ENCODE results near the gene ACOT7.
"Not testable (repeated sequence)": the region's sequence is repeated elsewhere in the genome, so short reads cannot be mapped to it uniquely, and the experiment has no call there.

The ACOT7 gene

GRCh38 chr1:6316240-6317097, 77.1 kb downstream of the ACOT7 start:
- no peak for DNase-seq (ENCODE audit: low read depth in 2 of 2)

DNA sequence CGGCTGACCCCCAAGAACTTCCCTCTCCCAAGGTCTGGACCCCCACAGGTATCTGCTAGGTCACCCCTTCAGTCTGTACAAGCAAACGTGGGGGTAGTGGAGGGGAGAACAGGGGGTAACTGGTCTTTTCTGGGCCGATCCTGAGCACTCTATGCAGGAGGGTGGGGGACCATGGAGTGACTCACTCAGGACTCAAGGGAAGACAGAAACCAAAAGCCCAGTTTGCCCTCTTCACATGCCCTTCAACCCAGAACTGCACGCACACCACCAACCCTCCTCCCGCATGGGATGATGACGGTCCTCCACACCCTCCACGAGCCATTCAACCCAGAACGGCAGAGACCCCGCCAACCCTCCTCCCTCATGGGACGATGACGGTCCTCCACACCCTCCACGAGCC, 79.1 kb downstream of the ACOT7 start:
- DNase-seq (ENCODE audit: low read depth in 2 of 2): no peak

DNA sequence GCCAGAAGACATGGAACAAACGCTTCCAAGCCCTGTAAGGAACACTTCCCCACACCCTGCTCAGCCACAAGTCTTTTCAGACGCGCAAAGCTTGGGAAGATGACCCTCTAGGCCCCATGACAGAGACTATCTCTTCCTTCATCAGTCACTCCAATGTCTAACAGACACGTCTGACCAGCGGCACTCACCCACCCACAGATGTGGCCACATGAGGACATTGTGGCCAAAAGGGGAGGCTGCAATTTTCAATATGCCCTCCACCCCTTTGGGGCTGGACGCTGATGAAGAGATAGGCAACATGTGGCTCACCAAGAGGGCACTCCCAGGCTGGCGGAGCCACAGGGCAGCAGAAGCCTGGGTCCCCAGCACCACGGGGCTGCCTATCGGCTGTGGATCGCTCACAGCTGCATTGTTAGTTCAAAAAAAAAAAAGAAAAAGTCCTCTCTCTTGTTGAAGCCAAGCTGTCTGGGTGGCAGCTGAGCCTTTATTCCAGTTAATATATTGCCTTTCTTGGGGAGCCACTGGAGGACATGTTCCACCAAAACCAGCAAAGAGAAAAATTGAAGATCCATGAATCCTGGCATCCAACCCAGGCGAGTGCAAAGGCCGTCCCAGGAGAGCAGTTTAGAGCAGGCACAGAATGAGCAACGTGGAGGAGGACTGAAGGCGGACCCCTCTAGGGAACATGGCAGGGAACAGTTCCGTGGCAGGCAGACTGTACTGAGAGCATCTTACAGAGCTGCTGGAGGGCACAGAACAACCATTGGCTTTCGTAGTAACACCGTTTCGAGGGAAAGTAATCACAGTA, 80.0 kb downstream of the ACOT7 start:
- no peak for DNase-seq (ENCODE audit: low read depth in 2 of 2)

GRCh38 chr1:6310116-6310848, 83.3 kb downstream of the ACOT7 start:
- no peak for DNase-seq (ENCODE audit: low read depth in 2 of 2)

DNA sequence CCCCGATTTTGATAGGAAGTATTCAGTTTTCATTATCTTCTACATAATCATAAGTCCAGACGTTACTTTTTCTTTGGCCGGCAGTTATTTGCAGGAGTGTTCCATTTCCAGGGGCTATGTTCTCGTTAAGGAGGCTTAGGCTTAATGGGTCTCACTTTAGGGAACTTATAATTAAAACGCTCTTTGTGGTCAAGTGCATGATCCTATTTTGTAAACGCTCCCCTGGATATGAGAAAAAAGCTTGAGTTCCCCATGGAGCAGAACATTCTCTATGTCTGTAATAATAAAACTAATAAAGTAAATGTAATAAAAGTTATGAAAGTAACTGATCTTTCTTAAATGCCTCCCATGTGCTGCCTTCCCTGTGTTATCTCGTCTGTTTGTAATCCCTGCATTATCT, 84.0 kb downstream of the ACOT7 start:
- no peak for DNase-seq (ENCODE audit: low read depth in 2 of 2)

GRCh38 chr1:6308449-6308848, 85.1 kb downstream of the ACOT7 start:
- no peak for DNase-seq (ENCODE audit: low read depth in 2 of 2)

DNA sequence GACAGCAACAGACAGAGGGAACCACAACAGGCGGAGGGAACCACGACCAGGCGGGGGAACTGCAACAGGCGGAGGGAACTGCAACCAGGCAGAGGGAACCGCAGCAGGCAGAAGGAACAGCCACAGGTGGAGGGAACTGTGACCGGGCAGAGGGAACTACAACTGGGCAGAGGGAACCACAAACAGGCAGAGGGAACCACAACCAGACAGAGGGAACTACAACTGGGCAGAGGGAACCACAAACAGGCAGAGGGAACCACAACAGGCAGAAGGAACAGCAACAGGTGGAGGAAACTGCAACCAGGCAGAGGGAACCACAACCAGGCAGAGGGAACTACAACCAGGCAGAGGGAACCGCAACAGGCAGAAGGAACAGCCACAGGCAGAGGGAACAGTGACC, 85.9 kb downstream of the ACOT7 start:
- not testable (repeated sequence) for DNase-seq (ENCODE audit: low read depth in 2 of 2)

DNA sequence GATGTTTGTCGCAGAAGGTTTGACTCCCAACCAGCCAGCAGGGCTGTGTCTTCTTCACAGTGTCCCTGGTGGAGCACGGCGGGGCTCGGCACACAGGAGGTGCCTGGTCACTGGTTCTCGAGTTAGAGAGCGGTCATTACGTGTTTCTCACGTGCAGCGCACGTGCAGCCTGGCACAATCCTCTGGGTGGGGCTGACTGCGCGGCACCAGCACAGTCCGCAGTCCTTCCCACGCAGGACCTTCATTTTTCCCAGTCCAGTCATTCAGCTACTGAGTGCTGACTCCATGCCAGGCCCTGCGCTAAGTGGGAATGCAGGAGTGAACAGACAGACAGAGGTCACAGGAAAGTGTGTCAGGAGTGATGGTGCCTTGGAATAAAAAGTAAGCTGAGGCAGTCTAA, 86.5 kb downstream of the ACOT7 start:
- no peak for DNase-seq (ENCODE audit: low read depth in 2 of 2)

- DNase-seq (ENCODE audit: low read depth in 2 of 2): no peak
These were observed 90.1 kb downstream of the ACOT7 start for GRCh38 chr1:6303397-6304012.

GRCh38 chr1:6302568-6302967, 91.0 kb downstream of the ACOT7 start:
- no peak for DNase-seq (ENCODE audit: low read depth in 2 of 2)

GRCh38 chr1:6301526-6301925, 92.0 kb downstream of the ACOT7 start:
- DNase-seq (ENCODE audit: low read depth in 2 of 2): no peak

GRCh38 chr1:6300342-6301048, 93.1 kb downstream of the ACOT7 start:
- DNase-seq (ENCODE audit: low read depth in 2 of 2): no peak

DNA sequence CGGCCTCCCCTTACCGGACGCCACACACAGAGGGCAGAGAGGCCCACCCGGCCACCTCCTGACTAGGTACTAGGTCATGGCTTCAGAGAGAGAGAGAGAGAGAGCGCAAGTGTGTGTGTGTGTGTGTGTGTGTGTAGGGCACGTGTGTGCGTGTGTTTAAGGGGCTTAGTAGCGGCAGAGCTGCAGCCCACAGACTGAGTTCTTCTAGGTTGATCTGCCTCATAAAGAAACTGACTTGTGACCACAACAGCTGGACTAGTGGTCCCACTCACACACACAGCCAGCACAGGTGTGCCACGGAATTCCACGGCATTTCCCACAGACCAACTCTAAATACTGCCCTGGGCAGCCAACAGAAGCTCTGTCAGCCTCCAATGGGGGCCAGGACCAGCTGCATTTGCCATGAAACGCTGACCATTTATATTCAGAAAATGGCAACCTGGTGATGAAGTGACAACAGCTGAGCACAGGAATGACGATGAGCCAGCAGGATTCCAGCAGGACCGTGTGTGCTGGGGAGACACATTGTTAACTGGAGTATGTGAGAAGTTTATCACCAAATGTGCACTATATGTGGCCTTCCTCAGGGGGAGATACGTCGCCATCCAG, 93.9 kb downstream of the ACOT7 start:
- no peak for DNase-seq (ENCODE audit: low read depth in 2 of 2)

GRCh38 chr1:6298940-6299465, 94.6 kb downstream of the ACOT7 start:
- no peak for DNase-seq (ENCODE audit: low read depth in 2 of 2)

GRCh38 chr1:6298530-6298929, 95.0 kb downstream of the ACOT7 start:
- no peak for DNase-seq (ENCODE audit: low read depth in 2 of 2)

DNA sequence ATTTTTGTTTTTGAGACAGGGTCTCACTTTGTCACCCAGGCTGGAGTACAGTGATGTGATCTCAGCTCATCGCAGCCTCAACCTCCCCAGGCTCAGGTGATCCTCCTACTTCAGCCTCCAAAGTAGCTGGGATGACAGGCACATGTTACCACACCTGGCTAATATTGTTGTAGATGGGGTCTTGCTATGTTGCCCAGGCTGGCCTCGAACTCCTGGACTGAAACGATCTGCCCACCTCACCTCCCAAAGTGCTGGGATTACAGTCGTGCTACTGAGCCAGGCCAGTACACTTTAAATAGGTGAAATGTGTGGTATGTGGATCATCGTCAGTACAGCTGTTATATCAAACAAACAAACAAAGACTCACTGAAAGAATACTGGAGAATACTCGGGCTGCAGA, 97.7 kb downstream of the ACOT7 start:
- DNase-seq (ENCODE audit: low read depth in 2 of 2): no peak

DNA sequence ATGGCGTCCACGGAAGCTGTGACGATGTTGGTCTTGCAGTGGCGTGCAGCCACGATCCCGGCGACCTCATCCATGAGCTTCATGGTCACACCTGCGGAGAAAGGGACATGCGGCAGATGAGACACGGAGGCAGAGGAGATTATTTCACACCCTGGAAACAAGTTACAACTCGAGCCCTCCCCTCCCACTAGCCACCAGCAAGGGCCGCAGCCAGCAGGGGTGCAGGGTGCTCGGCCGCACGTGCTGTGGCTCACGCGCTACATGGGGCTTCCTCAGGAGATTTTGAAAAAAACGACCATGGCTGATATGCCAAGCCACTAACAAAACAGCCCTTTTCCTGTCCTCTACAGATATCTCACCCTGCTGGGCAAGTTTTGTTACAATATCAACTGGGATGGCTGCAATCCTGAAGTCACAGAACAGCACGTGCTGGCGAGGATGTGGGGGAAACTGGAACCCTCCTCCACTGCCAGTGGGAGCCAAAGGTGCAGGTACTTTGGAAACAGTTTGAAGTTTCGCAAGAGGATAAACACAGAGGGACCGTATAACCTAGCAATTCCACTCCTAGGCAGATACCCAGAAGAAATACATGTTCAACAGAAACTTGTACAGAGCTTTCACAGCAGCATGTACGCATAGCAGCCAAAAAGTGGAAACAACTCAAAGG, 98.5 kb downstream of the ACOT7 start:
- no peak for DNase-seq (ENCODE audit: low read depth in 2 of 2)

- no peak for DNase-seq (ENCODE audit: low read depth in 2 of 2)
These were observed 99.3 kb downstream of the ACOT7 start for GRCh38 chr1:6294080-6294889.

- DNase-seq (ENCODE audit: low read depth in 2 of 2): no peak
These were observed 101.5 kb downstream of the ACOT7 start for GRCh38 chr1:6292102-6292501.

Data from stimulated activated CD4-positive, alpha-beta T cell treated with anti-CD3 and anti-CD28 coated beads, Interleukin-12 subunit alpha, Interleukin-12 subunit beta, amount 100 ng/mL, for 24 hours (primary cell).